ENCODE data around the gene RARRES2. TPM values are rescaled to one million over a fixed set of nuclear protein-coding genes. Genes with fewer than 3 reads are reported as not detected.

The RARRES2 gene
- total RNA-seq, 1 donor from 2014 or later, result 26.3 TPM

DNA sequence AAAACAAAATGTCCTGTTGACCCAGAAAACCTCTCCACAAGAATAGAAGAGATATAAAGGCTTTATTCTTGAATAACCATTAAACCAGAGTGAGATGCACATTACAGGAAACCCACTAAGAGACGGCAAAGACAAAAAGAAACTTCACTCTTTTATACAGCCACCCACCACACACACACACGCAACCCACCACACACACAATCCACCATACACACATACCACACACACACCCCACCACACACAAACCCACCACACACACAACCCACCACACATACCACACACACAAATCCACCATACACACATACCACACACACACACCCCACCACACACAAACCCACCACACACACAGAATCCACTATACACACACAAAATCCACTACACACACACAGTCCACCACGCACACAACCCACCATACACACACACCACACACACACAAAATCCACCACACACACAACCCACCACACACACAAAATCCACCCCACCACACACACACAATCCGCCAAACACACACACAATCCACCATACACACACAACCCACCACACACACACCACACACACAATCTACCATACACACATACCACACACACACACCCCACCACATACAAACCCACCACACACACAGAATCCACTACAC, 17.7 kb upstream of the RARRES2 start:
- H3K27me3 Mint-ChIP-seq (ENCODE audit: low read depth), result no peaks in the 10 kb centered on the region
- H3K36me3 Mint-ChIP-seq (ENCODE audit: low read depth), result no peaks in the 10 kb centered on the region
- H3K4me1 Mint-ChIP-seq, result peaks cover 23% of the 10 kb centered on the region
- H3K27ac Mint-ChIP-seq (ENCODE audit: unreplicated experiment), result no peak overlapping the region
- no peak for DNase-seq (ENCODE audit: low read depth, low spot score)
- TF ChIP-seq CTCF (conservative IDR thresholded peaks at IDR 0.05), result no peak
- no peaks in the 10 kb centered on the region for H3K9me3 Mint-ChIP-seq
- no peak overlapping the region for H3K4me3 Mint-ChIP-seq

DNA sequence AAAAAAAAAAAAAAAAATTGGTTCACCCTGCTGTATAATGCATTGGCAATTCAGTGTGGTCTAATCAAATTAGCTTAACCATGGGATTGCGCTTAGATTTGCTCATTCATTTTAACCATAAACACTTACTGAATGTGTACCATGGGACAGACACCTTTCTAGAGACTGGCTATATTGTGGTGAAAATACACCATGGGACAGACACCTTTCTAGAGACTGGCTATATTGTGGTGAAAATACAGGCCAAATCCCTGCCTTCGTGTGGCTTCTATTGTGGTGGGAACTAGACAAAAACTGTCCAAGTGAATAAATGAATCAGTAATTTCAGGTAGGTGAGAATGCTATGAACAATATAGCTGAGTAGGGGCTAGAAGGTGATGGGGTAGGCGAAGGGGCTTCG, 17.0 kb upstream of the RARRES2 start:
- Mint-ChIP-seq H3K4me3 (no peak overlapping the region), H3K4me1 (peaks cover 23% of the 10 kb centered on the region), H3K27me3 (ENCODE audit: low read depth) (no peaks in the 10 kb centered on the region), H3K9me3 (no peaks in the 10 kb centered on the region), H3K27ac (ENCODE audit: unreplicated experiment) (no peak overlapping the region), H3K36me3 (ENCODE audit: low read depth) (no peaks in the 10 kb centered on the region)
- TF ChIP-seq CTCF (conservative IDR thresholded peaks at IDR 0.05), result no peak
- no peak for DNase-seq (ENCODE audit: low read depth, low spot score)

GRCh38 chr7:150357771-150358427, 16.5 kb upstream of the RARRES2 start:
- H3K27ac Mint-ChIP-seq (ENCODE audit: unreplicated experiment), result no peak overlapping the region
- TF ChIP-seq CTCF (conservative IDR thresholded peaks at IDR 0.05), result no peak

DNA sequence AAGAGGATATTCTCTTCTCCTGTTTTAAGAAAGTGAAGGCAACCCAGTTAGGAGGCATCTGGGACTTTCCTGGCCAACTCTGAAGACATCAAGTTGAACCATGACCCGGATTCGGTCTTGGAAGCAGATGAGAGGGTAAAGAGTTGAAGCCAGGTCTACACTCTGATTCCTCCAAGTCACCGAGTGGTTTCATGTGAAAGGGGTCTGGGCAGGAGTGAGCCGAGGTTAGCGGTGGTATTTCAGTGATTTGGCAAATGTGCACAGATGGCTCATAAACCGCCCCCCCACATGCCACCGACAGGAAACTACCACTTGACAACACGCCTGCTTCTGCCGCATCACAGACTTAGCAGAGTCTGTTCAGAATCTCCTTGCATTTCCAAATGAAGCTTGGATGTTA, 15.8 kb upstream of the RARRES2 start:
- peaks cover 18% of the 10 kb centered on the region for H3K4me1 Mint-ChIP-seq
- no peak overlapping the region for H3K27ac Mint-ChIP-seq (ENCODE audit: unreplicated experiment)
- peaks cover 2% of the 10 kb centered on the region for H3K27me3 Mint-ChIP-seq (ENCODE audit: low read depth)
- H3K36me3 Mint-ChIP-seq (ENCODE audit: low read depth), result no peaks in the 10 kb centered on the region
- DNase-seq (ENCODE audit: low read depth, low spot score), result no peak
- H3K9me3 Mint-ChIP-seq, result no peaks in the 10 kb centered on the region
- no peak for TF ChIP-seq CTCF (conservative IDR thresholded peaks at IDR 0.05)
- H3K4me3 Mint-ChIP-seq, result no peak overlapping the region

More at GRCh38 chr7:150357771-150358427, 16.5 kb upstream of the RARRES2 start:
- Mint-ChIP-seq H3K9me3 (no peaks in the 10 kb centered on the region), H3K4me1 (peaks cover 23% of the 10 kb centered on the region), H3K36me3 (ENCODE audit: low read depth) (no peaks in the 10 kb centered on the region), H3K27me3 (ENCODE audit: low read depth) (peaks cover 2% of the 10 kb centered on the region), H3K4me3 (no peak overlapping the region)
- DNase-seq (ENCODE audit: low read depth, low spot score), result no peak

- no peak for DNase-seq (ENCODE audit: low read depth, low spot score)
- Mint-ChIP-seq H3K27me3 (ENCODE audit: low read depth) (peaks cover 2% of the 10 kb centered on the region), H3K36me3 (ENCODE audit: low read depth) (no peaks in the 10 kb centered on the region), H3K27ac (ENCODE audit: unreplicated experiment) (no peak overlapping the region), H3K4me3 (no peak overlapping the region), H3K4me1 (peaks cover 9% of the 10 kb centered on the region), H3K9me3 (no peaks in the 10 kb centered on the region)
- TF ChIP-seq CTCF (conservative IDR thresholded peaks at IDR 0.05), result peak; percentile 74
Measured at GRCh38 chr7:150356265-150356897, 15.0 kb upstream of the RARRES2 start.
